Esophagus muscularis mucosa (tissue), 3 donors: ENCODE measurements around the gene C17orf114.

ENCODE experiments used
- EP300 ChIP-seq: sonication (generic); formaldehyde crosslinking; IDR thresholded peaks from one replicate; pipeline ENCODE4 v1.6.1; 2017; ENCODE audit warnings: antibody characterized with exemption
- TF ChIP-seq, protein P1 (sequence below), 3 experiments: fragments of 200-600 bp in 2 of 3; fragments of 450-650 bp in 1 of 3; sonication (generic) in 2 of 3; IDR thresholded peaks; one replicate each; pipeline ENCODE4 v1.5.1; 2017 to 2019; ENCODE audit warnings: antibody characterized with exemption in 3 of 3, mild to moderate bottlenecking in 2 of 3, moderate library complexity in 1 of 3

DNA sequence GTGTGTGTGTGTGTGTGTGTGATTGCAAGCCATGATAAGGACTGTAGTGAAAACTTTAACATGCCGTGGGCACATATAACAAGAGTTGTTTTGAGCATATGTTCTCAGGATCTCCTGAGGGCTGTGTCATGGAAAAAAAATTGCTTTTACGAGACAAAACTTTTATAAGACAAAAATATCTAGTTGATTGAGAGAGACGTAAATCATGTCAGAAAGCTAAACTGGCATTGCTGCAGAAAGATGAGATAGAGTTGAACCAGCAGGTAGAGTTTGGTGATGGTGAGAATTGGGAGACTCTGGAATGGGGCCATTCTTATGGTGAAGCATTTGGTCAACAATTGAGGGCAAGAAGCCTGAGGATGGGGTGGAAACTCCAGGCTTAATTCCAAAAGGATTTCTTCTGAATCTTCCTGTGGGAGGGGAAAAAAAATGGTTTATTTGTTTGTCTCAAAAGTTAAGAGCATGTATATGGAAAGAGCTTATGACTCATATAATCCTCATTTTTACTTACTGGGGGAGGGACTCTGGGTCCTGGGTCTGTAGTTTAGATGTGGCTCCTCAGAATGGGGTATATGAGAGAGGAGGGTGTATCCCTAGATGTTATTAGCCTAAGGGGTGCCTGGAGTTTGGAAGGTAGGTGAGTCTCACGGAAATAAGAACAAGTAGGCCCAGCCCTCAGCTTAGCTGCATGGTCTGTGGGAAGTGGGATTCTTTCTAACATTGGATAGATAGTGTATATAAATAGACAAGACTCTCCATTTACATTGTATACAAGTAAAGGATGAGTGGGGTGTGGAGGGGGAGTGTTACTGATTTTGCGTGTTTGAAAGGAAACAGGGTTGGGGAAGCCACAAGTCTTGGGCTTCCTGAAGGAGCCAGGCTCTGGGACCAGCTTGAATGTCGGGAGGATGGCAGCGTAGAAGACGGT is 38.1 kb upstream of the C17orf114 start:
- no peak for TF ChIP-seq EP300
- TF ChIP-seq, protein P1, sequence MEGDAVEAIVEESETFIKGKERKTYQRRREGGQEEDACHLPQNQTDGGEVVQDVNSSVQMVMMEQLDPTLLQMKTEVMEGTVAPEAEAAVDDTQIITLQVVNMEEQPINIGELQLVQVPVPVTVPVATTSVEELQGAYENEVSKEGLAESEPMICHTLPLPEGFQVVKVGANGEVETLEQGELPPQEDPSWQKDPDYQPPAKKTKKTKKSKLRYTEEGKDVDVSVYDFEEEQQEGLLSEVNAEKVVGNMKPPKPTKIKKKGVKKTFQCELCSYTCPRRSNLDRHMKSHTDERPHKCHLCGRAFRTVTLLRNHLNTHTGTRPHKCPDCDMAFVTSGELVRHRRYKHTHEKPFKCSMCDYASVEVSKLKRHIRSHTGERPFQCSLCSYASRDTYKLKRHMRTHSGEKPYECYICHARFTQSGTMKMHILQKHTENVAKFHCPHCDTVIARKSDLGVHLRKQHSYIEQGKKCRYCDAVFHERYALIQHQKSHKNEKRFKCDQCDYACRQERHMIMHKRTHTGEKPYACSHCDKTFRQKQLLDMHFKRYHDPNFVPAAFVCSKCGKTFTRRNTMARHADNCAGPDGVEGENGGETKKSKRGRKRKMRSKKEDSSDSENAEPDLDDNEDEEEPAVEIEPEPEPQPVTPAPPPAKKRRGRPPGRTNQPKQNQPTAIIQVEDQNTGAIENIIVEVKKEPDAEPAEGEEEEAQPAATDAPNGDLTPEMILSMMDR (IDR thresholded peaks at IDR 0.05) = no peak
